HUES6 (cell line): ENCODE measurements around the gene DNAL1.

Source experiments
- H3K27ac ChIP-seq: 2 replicates; pipeline ENCODE4 v1.7.0; 2013; ENCODE audit warnings: low read depth, mild to moderate bottlenecking, low read length, inconsistent platforms
- H3K27me3 ChIP-seq: 2 replicates; pipeline ENCODE4 v1.6.1; 2013; ENCODE audit warnings: low read length; ENCODE audit not compliant: control insufficient read depth, insufficient read depth
- H3K36me3 ChIP-seq: 2 replicates; pipeline ENCODE4 v1.6.1; 2013; ENCODE audit warnings: low read length; ENCODE audit not compliant: control insufficient read depth, insufficient read depth
- H3K4me1 ChIP-seq: 2 replicates; pipeline ENCODE4 v1.6.1; 2013; ENCODE audit warnings: low read length; ENCODE audit not compliant: control insufficient read depth, insufficient read depth
- H3K4me3 ChIP-seq: 2 replicates; pipeline ENCODE4 v1.5.1; 2013; ENCODE audit warnings: low read depth, low read length
- H3K9ac ChIP-seq: one replicate; pipeline ENCODE4 v1.6.1; 2013; ENCODE audit warnings: mild to moderate bottlenecking, low read length
- H3K9me3 ChIP-seq: 2 replicates; pipeline ENCODE4 v1.6.1; 2013; ENCODE audit warnings: low read depth, low read length; ENCODE audit not compliant: control insufficient read depth, insufficient read depth

DNAL1 gene

GRCh38 chr14:73725116-73726024 is 80.6 kb downstream of the DNAL1 start:
- Histone ChIP-seq H3K27me3 (no peaks in the 10 kb centered on the region), H3K27ac (no peak overlapping the region), H3K4me1 (peaks cover 49% of the 10 kb centered on the region; the same call in 1 of the 2 replicates), H3K4me3 (no peak overlapping the region), H3K9ac (no peak overlapping the region), H3K36me3 (peaks cover 46% of the 10 kb centered on the region), H3K9me3 (no peaks in the 10 kb centered on the region)

GRCh38 chr14:73726025-73726961 is 81.5 kb downstream of the DNAL1 start:
- H3K4me1 ChIP-seq: peaks cover 42% of the 10 kb centered on the region; the same call in 1 of the 2 replicates
- H3K9me3 ChIP-seq: no peaks in the 10 kb centered on the region
- H3K36me3 ChIP-seq: peaks cover 46% of the 10 kb centered on the region
- H3K9ac ChIP-seq: no peak overlapping the region
- no peak overlapping the region for H3K27ac ChIP-seq
- no peaks in the 10 kb centered on the region for H3K27me3 ChIP-seq
- no peak overlapping the region for H3K4me3 ChIP-seq

GRCh38 chr14:73727166-73727565 is 82.4 kb downstream of the DNAL1 start:
- Histone ChIP-seq H3K36me3 (peaks cover 40% of the 10 kb centered on the region), H3K27ac (no peak overlapping the region), H3K4me1 (peaks cover 35% of the 10 kb centered on the region; the same call in 1 of the 2 replicates)

GRCh38 chr14:73728717-73729330 is 84.0 kb downstream of the DNAL1 start:
- Histone ChIP-seq H3K36me3 (peaks cover 29% of the 10 kb centered on the region), H3K27ac (no peak overlapping the region), H3K4me3 (no peak overlapping the region), H3K4me1 (peaks cover 30% of the 10 kb centered on the region; the same call in 1 of the 2 replicates), H3K27me3 (no peaks in the 10 kb centered on the region), H3K9ac (peak overlapping the region; percentile 10), H3K9me3 (no peaks in the 10 kb centered on the region)

More at GRCh38 chr14:73727166-73727565, 82.4 kb downstream of the DNAL1 start:
- Histone ChIP-seq H3K4me3 (no peak overlapping the region), H3K9me3 (no peaks in the 10 kb centered on the region), H3K27me3 (no peaks in the 10 kb centered on the region), H3K9ac (no peak overlapping the region)

- H3K27me3 ChIP-seq: no peaks in the 10 kb centered on the region
- H3K9me3 ChIP-seq: no peaks in the 10 kb centered on the region
- no peak overlapping the region for H3K9ac ChIP-seq
- peaks cover 33% of the 10 kb centered on the region for H3K36me3 ChIP-seq
- no peak overlapping the region for H3K4me3 ChIP-seq
- no peak overlapping the region for H3K27ac ChIP-seq
- peaks cover 25% of the 10 kb centered on the region; the same call in 1 of the 2 replicates for H3K4me1 ChIP-seq
Measured at GRCh38 chr14:73729556-73730265, 84.9 kb downstream of the DNAL1 start.

- Histone ChIP-seq H3K9me3 (no peaks in the 10 kb centered on the region), H3K27ac (no peak overlapping the region), H3K36me3 (peaks cover 30% of the 10 kb centered on the region), H3K4me3 (no peak overlapping the region), H3K27me3 (no peaks in the 10 kb centered on the region), H3K9ac (no peak overlapping the region), H3K4me1 (peaks cover 14% of the 10 kb centered on the region; the same call in 1 of the 2 replicates)
Measured at GRCh38 chr14:73731111-73731510, 86.3 kb downstream of the DNAL1 start.

- H3K9me3 ChIP-seq: no peaks in the 10 kb centered on the region
- H3K9ac ChIP-seq: no peak overlapping the region
- H3K27me3 ChIP-seq: no peaks in the 10 kb centered on the region
- peaks cover 27% of the 10 kb centered on the region for H3K36me3 ChIP-seq
- H3K4me3 ChIP-seq: no peak overlapping the region
- no peak overlapping the region for H3K27ac ChIP-seq
- H3K4me1 ChIP-seq: peaks cover 6% of the 10 kb centered on the region; the same call in 1 of the 2 replicates
Measured at GRCh38 chr14:73732006-73732405, 87.2 kb downstream of the DNAL1 start.

- Histone ChIP-seq H3K9me3 (no peaks in the 10 kb centered on the region), H3K4me3 (no peak overlapping the region), H3K36me3 (peaks cover 33% of the 10 kb centered on the region), H3K27me3 (no peaks in the 10 kb centered on the region), H3K9ac (no peak overlapping the region), H3K4me1 (peaks cover 22% of the 10 kb centered on the region), H3K27ac (no peak overlapping the region)
Measured at GRCh38 chr14:73736842-73737241, 92.1 kb downstream of the DNAL1 start.

- Histone ChIP-seq H3K9me3 (no peaks in the 10 kb centered on the region), H3K27ac (no peak overlapping the region), H3K36me3 (peaks cover 33% of the 10 kb centered on the region), H3K4me1 (peaks cover 40% of the 10 kb centered on the region), H3K4me3 (no peak overlapping the region), H3K27me3 (no peaks in the 10 kb centered on the region), H3K9ac (no peak overlapping the region)
Measured at GRCh38 chr14:73738518-73739173, 93.9 kb downstream of the DNAL1 start.
